HepG2 (cell line): ENCODE measurements around the gene KLHL36. TPM values are rescaled to one million over a fixed set of nuclear protein-coding genes. Genes with fewer than 3 reads are reported as not detected.

Experiments used
- CREM ChIP-seq, 2 experiments: sonication (generic) in 1 of 2; formaldehyde crosslinking in 1 of 2; IDR thresholded peaks; 2 replicates each; pipeline versions ENCODE4 v1.4.0 to v1.6.1; 2016 to 2020; ENCODE audit warnings: antibody characterized with exemption in 1 of 2, mild to moderate bottlenecking in 1 of 2, missing genetic modification reagents in 1 of 2
- DBP ChIP-seq: sonication (generic); formaldehyde crosslinking; IDR thresholded peaks from 2 replicates; pipeline ENCODE4 v1.4.0; 2020; ENCODE audit warnings: missing genetic modification reagents; ENCODE audit errors: not compliant biosample characterization
- FOXA1 ChIP-seq, 2 experiments: fragments of 450-650 bp in 1 of 2; sonication (generic) in 1 of 2; formaldehyde crosslinking in 1 of 2; IDR thresholded peaks; 2 replicates each; pipeline versions ENCODE4 v1.4.0 to v1.6.1; 2016 to 2020; ENCODE audit warnings: missing genetic modification reagents in 1 of 2
- GATA4 ChIP-seq: sonication (generic); IDR thresholded peaks from 2 replicates; pipeline ENCODE4 v1.6.1; 2016; ENCODE audit warnings: antibody characterized with exemption, low read depth, borderline replicate concordance
- KDM6A ChIP-seq: IDR thresholded peaks from 2 replicates; pipeline ENCODE4 v1.6.1; 2016; ENCODE audit warnings: low read depth
- MIER2 ChIP-seq: IDR thresholded peaks from 2 replicates; pipeline ENCODE4 v1.6.1; 2016; ENCODE audit warnings: missing biosample characterization, missing genetic modification reagents
- NBN ChIP-seq: fragments of 450-650 bp; conservative IDR thresholded peaks from 2 replicates; pipeline ENCODE4 v1.6.1; 2017
- NR1H2 ChIP-seq: sonication (generic); formaldehyde crosslinking; IDR thresholded peaks from 2 replicates; pipeline ENCODE4 v1.8.1; 2022; ENCODE audit warnings: low read depth, missing genetic modification reagents, borderline replicate concordance
- NR3C1 ChIP-seq: sonication (generic); formaldehyde crosslinking; IDR thresholded peaks from 2 replicates; pipeline ENCODE4 v1.4.0; 2020; ENCODE audit warnings: missing genetic modification reagents
- PHF5A ChIP-seq: IDR thresholded peaks from one replicate; pipeline ENCODE4 v1.6.1; 2018; ENCODE audit warnings: low read depth, missing genetic modification reagents; ENCODE audit not compliant: unreplicated experiment
- SSRP1 ChIP-seq: IDR thresholded peaks from 2 replicates; pipeline ENCODE4 v1.6.1; 2016; ENCODE audit warnings: control low read depth
- TAF1 ChIP-seq: sonication (generic); formaldehyde crosslinking; IDR thresholded peaks from 2 replicates; pipeline ENCODE4 v1.4.0; 2020; ENCODE audit warnings: missing genetic modification reagents
- TCF7L2 ChIP-seq: IDR thresholded peaks from 2 replicates; pipeline ENCODE4 v1.6.1; 2011; ENCODE audit warnings: mild to moderate bottlenecking, low read depth, low read length, moderate library complexity
- U2AF2 ChIP-seq: fragments of 200-400 bp; formaldehyde crosslinking; IDR thresholded peaks from 2 replicates; pipeline ENCODE4 v1.6.1; 2017; ENCODE audit warnings: low read depth, mild to moderate bottlenecking, low read length
- USF2 ChIP-seq, 2 experiments: sonication (generic) in 1 of 2; formaldehyde crosslinking in 1 of 2; IDR thresholded peaks; 2 replicates each; pipeline versions ENCODE4 v1.5.1 to v1.6.1; 2011 to 2020; ENCODE audit warnings: borderline replicate concordance in 1 of 2, low read depth in 1 of 2, low read length in 1 of 2, mild to moderate bottlenecking in 1 of 2, missing genetic modification reagents in 1 of 2, moderate library complexity in 1 of 2
- ZBED4 ChIP-seq: sonication (generic); formaldehyde crosslinking; IDR thresholded peaks from 2 replicates; pipeline ENCODE4 v1.4.0; 2020; ENCODE audit warnings: missing genetic modification reagents, borderline replicate concordance
- ZKSCAN1 ChIP-seq: fragments of 150-350 bp; IDR thresholded peaks from 2 replicates; pipeline ENCODE4 v1.6.1; 2014; ENCODE audit warnings: low read length
- ZNF326 ChIP-seq: sonication (generic); formaldehyde crosslinking; IDR thresholded peaks from 2 replicates; pipeline ENCODE4 v1.4.0; 2020; ENCODE audit warnings: missing genetic modification reagents, borderline replicate concordance
- ZNF530 ChIP-seq: sonication (generic); formaldehyde crosslinking; IDR thresholded peaks from 2 replicates; pipeline ENCODE4 v1.5.0; 2020; ENCODE audit warnings: low read depth, mild to moderate bottlenecking, missing genetic modification reagents
- ZNF670 ChIP-seq: sonication (generic); formaldehyde crosslinking; IDR thresholded peaks from 2 replicates; pipeline ENCODE4 v1.8.0; 2022; ENCODE audit warnings: mild to moderate bottlenecking, missing genetic modification reagents, borderline replicate concordance
- ZNF747 ChIP-seq: sonication (generic); formaldehyde crosslinking; IDR thresholded peaks from 2 replicates; pipeline ENCODE4 v1.8.1; 2023; ENCODE audit warnings: missing genetic modification reagents, mild to moderate bottlenecking, borderline replicate concordance
- polyA plus RNA-seq, 8 experiments: library from polyadenylated mRNA; depleted of rRNA in 3 of 8; stranded (reverse) in 7 of 8; unstranded in 1 of 8; fragments of >200 nt; fragmentation: Illumina TruSeq in 4 of 8; extraction: Trizol in 4 of 8; gene quantifications; 2 replicates each; pipeline versions ENCODE4 v1.2.1 to v1.2.3, GENCODE V29; 2011 to 2016; ENCODE audit warnings: low read depth in 4 of 8, missing spikeins in 1 of 8, mixed read lengths in 1 of 8; ENCODE audit not compliant: insufficient read depth in 1 of 8
- total RNA-seq, 5 experiments: library from RNA; depleted of rRNA; stranded (reverse); fragments of >200 nt; fragmentation: Illumina TruSeq; extraction: Trizol; gene quantifications; 2 replicates each; pipeline ENCODE4 v1.2.3, GENCODE V29; 2016; ENCODE audit warnings: low read depth in 1 of 5

KLHL36 gene
- total and polyA plus RNA-seq, 2 of the 13 experiments (the other 11 are each of a cell fraction or from before 2014, with no cell fraction given) = 24.3 to 26.0 TPM

GRCh38 chr16:84647828-84648594 lies at the start of gene KLHL36 (continued):
- TF ChIP-seq USF2 (IDR thresholded peaks at IDR 0.05; ENCODE audit: low read depth, low read length) (no peak), USF2 (CRISPR knock-in tag; IDR thresholded peaks at IDR 0.05; ENCODE audit: borderline replicate concordance) (no peak), DBP (no peak), PHF5A (CRISPR knock-in tag) (no peak), SSRP1 (CRISPR knock-in tag) (0 out of 2 replicates have a peak, but pooled peaks have one; percentile 45), KDM6A (CRISPR knock-in tag) (no peak), MIER2 (no peak), ZNF747 (0 out of 2 replicates have a peak, but pooled peaks have one; percentile 18), TAF1 (CRISPR knock-in tag) (peak; percentile 22; the same call in 1 of the 2 replicates), GATA4 (no peak), FOXA1 (IDR thresholded peaks at IDR 0.05) (no peak), FOXA1 (CRISPR knock-in tag; IDR thresholded peaks at IDR 0.05) (no peak), ZBED4 (CRISPR knock-in tag) (no peak), U2AF2 (no peak), ZNF530 (no peak), NBN (no peak), CREM (IDR thresholded peaks at IDR 0.05) (no peak), CREM (CRISPR knock-in tag; IDR thresholded peaks at IDR 0.05) (no peak), ZNF326 (CRISPR knock-in tag) (no peak), NR1H2 (CRISPR knock-in tag) (peak; percentile 72; the same call in 1 of the 2 replicates), ZNF670 (no peak), ZKSCAN1 (peak; percentile 96), NR3C1 (CRISPR knock-in tag) (no peak), TCF7L2 (no peak)
